ENCODE data around the gene RARA.
"Not testable (repeated sequence)": the region's sequence is repeated elsewhere in the genome, so short reads cannot be mapped to it uniquely, and the experiment has no call there.

The RARA gene

DNA sequence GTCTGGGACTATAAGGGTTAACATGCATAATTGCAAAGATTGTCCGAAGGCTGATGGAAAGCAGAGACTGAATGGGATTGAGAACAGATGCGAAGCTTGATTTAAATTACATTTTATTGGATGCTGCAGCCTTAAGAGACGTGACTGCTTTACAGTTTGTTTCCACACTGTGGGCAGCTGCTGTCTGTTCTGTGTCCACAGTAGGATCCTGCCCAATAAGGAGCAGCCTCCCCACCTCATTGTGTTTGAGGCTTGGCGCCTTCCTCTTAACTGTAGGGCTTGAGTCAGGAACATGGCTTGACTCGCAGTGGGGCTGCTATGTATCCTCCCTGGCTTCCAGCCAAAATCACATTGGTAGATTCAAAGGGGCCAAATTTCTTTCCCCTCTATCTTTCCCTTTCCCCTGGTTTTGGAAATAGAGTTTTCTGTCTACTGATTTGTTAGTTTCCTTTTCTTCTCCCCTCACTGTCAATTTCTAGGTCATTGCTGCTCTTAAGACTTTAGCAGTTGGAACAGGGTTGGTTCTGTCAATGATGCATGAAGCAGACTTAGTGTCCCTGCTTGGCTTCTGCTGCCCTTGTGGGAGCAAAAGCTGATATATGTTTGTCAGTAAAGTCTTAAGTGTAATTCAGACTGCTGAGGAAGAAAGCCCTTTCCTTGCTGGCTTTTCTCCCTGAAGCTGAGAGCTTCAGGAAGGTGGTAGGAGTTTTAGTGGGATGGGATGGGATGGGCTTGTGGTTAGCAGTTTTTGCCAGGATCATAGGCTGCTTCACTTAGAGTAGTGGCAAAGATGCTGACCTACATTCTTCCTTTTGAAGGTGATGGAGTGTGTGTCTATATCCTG lies 5.0 kb upstream of the RARA start:
- peaks cover 22% of the 10 kb centered on the region for H3K4me1 ChIP-seq (ENCODE audit: insufficient read depth, low read length)
- H3K4me3 ChIP-seq (ENCODE audit: low read length) = no peak overlapping the region
- H3K36me3 ChIP-seq (ENCODE audit: insufficient read depth, low read length) = peaks cover 17% of the 10 kb centered on the region
- H3K9me3 ChIP-seq (ENCODE audit: low read length) = no peaks in the 10 kb centered on the region
- H3K27me3 ChIP-seq (ENCODE audit: insufficient read depth, low read length) = no peaks in the 10 kb centered on the region
- no peak overlapping the region for H2AFZ ChIP-seq (ENCODE audit: low read depth, low read length)

DNA sequence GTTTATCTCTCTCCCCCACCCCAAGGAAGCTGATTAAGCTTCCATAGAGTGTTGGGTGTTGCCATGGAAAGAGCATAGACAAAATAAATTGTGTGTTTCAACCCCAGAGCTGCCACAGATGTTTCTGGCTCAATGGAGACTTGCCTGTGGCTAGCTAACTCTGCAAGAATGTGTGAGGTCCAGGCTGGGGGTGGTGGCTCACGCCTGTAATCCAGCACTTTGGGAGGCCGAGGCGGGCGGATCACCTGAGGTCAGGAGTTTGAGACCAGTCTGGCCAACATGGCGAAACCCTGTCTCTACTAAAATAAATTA lies 4.5 kb upstream of the RARA start:
- H3K36me3 ChIP-seq (ENCODE audit: insufficient read depth, low read length) = peaks cover 17% of the 10 kb centered on the region
- peaks cover 28% of the 10 kb centered on the region for H3K4me1 ChIP-seq (ENCODE audit: insufficient read depth, low read length)
- H3K4me3 ChIP-seq (ENCODE audit: low read length); H3K9me3 ChIP-seq (ENCODE audit: low read length); H2AFZ ChIP-seq (ENCODE audit: low read depth, low read length); H3K27me3 ChIP-seq (ENCODE audit: insufficient read depth, low read length): not testable (repeated sequence)

GRCh38 chr17:40304866-40305265 lies 4.1 kb upstream of the RARA start:
- not testable (repeated sequence) for H3K27me3 ChIP-seq (ENCODE audit: insufficient read depth, low read length); H2AFZ ChIP-seq (ENCODE audit: low read depth, low read length); H3K4me3 ChIP-seq (ENCODE audit: low read length); H3K9me3 ChIP-seq (ENCODE audit: low read length)
- peaks cover 17% of the 10 kb centered on the region for H3K36me3 ChIP-seq (ENCODE audit: insufficient read depth, low read length)
- peaks cover 31% of the 10 kb centered on the region for H3K4me1 ChIP-seq (ENCODE audit: insufficient read depth, low read length)

GRCh38 chr17:40306395-40306794 lies 2.6 kb upstream of the RARA start:
- Histone ChIP-seq H3K4me1 (ENCODE audit: insufficient read depth, low read length) (peaks cover 36% of the 10 kb centered on the region), H3K27me3 (ENCODE audit: insufficient read depth, low read length) (no peaks in the 10 kb centered on the region), H2AFZ (ENCODE audit: low read depth, low read length) (no peak overlapping the region), H3K36me3 (ENCODE audit: insufficient read depth, low read length) (peaks cover 5% of the 10 kb centered on the region), H3K4me3 (ENCODE audit: low read length) (no peak overlapping the region), H3K9me3 (ENCODE audit: low read length) (no peaks in the 10 kb centered on the region)

GRCh38 chr17:40307001-40307730 lies 1.8 kb upstream of the RARA start:
- H3K9me3 ChIP-seq (ENCODE audit: low read length) = no peaks in the 10 kb centered on the region
- H3K4me1 ChIP-seq (ENCODE audit: insufficient read depth, low read length) = peaks cover 36% of the 10 kb centered on the region
- H3K36me3 ChIP-seq (ENCODE audit: insufficient read depth, low read length) = no peaks in the 10 kb centered on the region
- H2AFZ ChIP-seq (ENCODE audit: low read depth, low read length) = no peak overlapping the region
- H3K27me3 ChIP-seq (ENCODE audit: insufficient read depth, low read length) = no peaks in the 10 kb centered on the region
- H3K4me3 ChIP-seq (ENCODE audit: low read length) = no peak overlapping the region

GRCh38 chr17:40307740-40308239 lies 1.2 kb upstream of the RARA start:
- Histone ChIP-seq H3K27me3 (ENCODE audit: insufficient read depth, low read length) (no peaks in the 10 kb centered on the region), H3K9me3 (ENCODE audit: low read length) (no peaks in the 10 kb centered on the region), H3K4me3 (ENCODE audit: low read length) (no peak overlapping the region), H2AFZ (ENCODE audit: low read depth, low read length) (no peak overlapping the region), H3K4me1 (ENCODE audit: insufficient read depth, low read length) (peaks cover 36% of the 10 kb centered on the region), H3K36me3 (ENCODE audit: insufficient read depth, low read length) (no peaks in the 10 kb centered on the region)

GRCh38 chr17:40309949-40310510 lies 1.1 kb downstream of the RARA start:
- H2AFZ ChIP-seq (ENCODE audit: low read depth, low read length) = no peak overlapping the region
- no peaks in the 10 kb centered on the region for H3K27me3 ChIP-seq (ENCODE audit: insufficient read depth, low read length)
- H3K9me3 ChIP-seq (ENCODE audit: low read length) = no peaks in the 10 kb centered on the region
- H3K4me3 ChIP-seq (ENCODE audit: low read length) = no peak overlapping the region
- H3K36me3 ChIP-seq (ENCODE audit: insufficient read depth, low read length) = no peaks in the 10 kb centered on the region
- H3K4me1 ChIP-seq (ENCODE audit: insufficient read depth, low read length) = peaks cover 36% of the 10 kb centered on the region

DNA sequence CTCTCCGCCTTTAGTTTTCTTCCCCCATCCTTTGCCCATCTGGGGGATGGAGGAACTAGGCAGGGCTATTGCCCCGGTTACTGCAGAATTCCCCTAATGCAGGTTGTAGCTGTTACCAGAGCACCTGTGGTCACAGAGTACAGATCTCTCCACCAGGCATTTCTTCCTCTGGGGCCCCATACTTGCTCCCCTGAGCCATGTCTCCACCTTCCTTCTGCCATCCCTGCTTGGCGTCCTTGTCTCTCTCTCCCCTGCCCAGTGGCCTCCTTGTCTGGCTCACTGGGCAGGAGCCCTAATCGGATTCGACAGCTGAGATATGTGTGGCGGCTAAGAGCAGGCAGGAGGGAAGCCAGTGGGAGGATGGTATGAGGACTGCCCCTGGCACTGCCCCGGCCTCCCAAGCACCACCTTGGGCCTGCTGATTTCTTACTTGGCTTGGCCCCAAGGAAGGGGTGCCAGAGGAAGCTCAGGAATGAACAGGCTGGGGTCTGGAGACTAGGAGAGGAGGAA lies 2.0 kb downstream of the RARA start:
- Histone ChIP-seq H2AFZ (ENCODE audit: low read depth, low read length) (no peak overlapping the region), H3K4me3 (ENCODE audit: low read length) (no peak overlapping the region), H3K9me3 (ENCODE audit: low read length) (no peaks in the 10 kb centered on the region), H3K36me3 (ENCODE audit: insufficient read depth, low read length) (no peaks in the 10 kb centered on the region), H3K4me1 (ENCODE audit: insufficient read depth, low read length) (peaks cover 38% of the 10 kb centered on the region), H3K27me3 (ENCODE audit: insufficient read depth, low read length) (no peaks in the 10 kb centered on the region)

DNA sequence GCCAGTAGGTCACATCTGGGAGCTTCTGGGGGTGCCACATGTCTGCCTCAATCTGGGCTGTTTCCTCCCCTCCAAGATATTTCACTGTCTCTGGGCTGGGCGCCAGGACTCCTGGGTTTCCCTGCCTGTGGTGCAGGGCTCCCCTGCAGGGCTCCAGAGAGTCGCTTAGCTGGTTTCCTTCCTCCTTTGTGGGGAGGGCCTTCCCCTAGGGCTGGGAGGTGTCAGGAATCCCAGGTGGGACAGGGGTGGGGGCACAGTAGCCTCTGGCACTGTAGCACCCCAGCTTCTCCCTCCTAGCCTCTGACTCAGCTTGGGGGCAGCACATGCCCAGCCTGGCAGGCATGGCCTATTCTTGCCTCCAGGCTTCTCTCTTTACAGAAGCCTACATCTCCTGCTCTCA lies 2.6 kb downstream of the RARA start:
- H3K4me3 ChIP-seq (ENCODE audit: low read length) = no peak overlapping the region
- H3K27me3 ChIP-seq (ENCODE audit: insufficient read depth, low read length) = no peaks in the 10 kb centered on the region
- no peak overlapping the region for H2AFZ ChIP-seq (ENCODE audit: low read depth, low read length)
- H3K4me1 ChIP-seq (ENCODE audit: insufficient read depth, low read length) = peaks cover 40% of the 10 kb centered on the region
- no peaks in the 10 kb centered on the region for H3K36me3 ChIP-seq (ENCODE audit: insufficient read depth, low read length)
- H3K9me3 ChIP-seq (ENCODE audit: low read length) = no peaks in the 10 kb centered on the region

- no peaks in the 10 kb centered on the region for H3K27me3 ChIP-seq (ENCODE audit: insufficient read depth, low read length)
- no peak overlapping the region for H3K4me3 ChIP-seq (ENCODE audit: low read length)
- H3K4me1 ChIP-seq (ENCODE audit: insufficient read depth, low read length) = peaks cover 39% of the 10 kb centered on the region
- H3K9me3 ChIP-seq (ENCODE audit: low read length) = no peaks in the 10 kb centered on the region
- no peaks in the 10 kb centered on the region for H3K36me3 ChIP-seq (ENCODE audit: insufficient read depth, low read length)
- no peak overlapping the region for H2AFZ ChIP-seq (ENCODE audit: low read depth, low read length)
Observed at GRCh38 chr17:40312131-40312731, 3.3 kb downstream of the RARA start.

GRCh38 chr17:40312893-40313667 lies 4.1 kb downstream of the RARA start:
- no peaks in the 10 kb centered on the region for H3K27me3 ChIP-seq (ENCODE audit: insufficient read depth, low read length)
- H2AFZ ChIP-seq (ENCODE audit: low read depth, low read length) = no peak overlapping the region
- no peak overlapping the region for H3K4me3 ChIP-seq (ENCODE audit: low read length)
- no peaks in the 10 kb centered on the region for H3K9me3 ChIP-seq (ENCODE audit: low read length)
- H3K36me3 ChIP-seq (ENCODE audit: insufficient read depth, low read length) = no peaks in the 10 kb centered on the region
- H3K4me1 ChIP-seq (ENCODE audit: insufficient read depth, low read length) = peaks cover 37% of the 10 kb centered on the region

GRCh38 chr17:40313668-40314583 lies 4.9 kb downstream of the RARA start:
- H2AFZ ChIP-seq (ENCODE audit: low read depth, low read length) = no peak overlapping the region
- H3K9me3 ChIP-seq (ENCODE audit: low read length) = no peaks in the 10 kb centered on the region
- peaks cover 38% of the 10 kb centered on the region for H3K4me1 ChIP-seq (ENCODE audit: insufficient read depth, low read length)
- no peak overlapping the region for H3K4me3 ChIP-seq (ENCODE audit: low read length)
- no peaks in the 10 kb centered on the region for H3K27me3 ChIP-seq (ENCODE audit: insufficient read depth, low read length)
- no peaks in the 10 kb centered on the region for H3K36me3 ChIP-seq (ENCODE audit: insufficient read depth, low read length)

Data from neuron (in vitro differentiated cells).